ENCODE measurements around the gene SPAG16.
"Not testable (repeated sequence)": the region's sequence is repeated elsewhere in the genome, so short reads cannot be mapped to it uniquely, and the experiment has no call there.

The SPAG16 gene

GRCh38 chr2:213545481-213545880 is 261.2 kb downstream of the SPAG16 start:
- DNase-seq = no peak

GRCh38 chr2:213545964-213546475 is 261.8 kb downstream of the SPAG16 start:
- DNase-seq = no peak

DNA sequence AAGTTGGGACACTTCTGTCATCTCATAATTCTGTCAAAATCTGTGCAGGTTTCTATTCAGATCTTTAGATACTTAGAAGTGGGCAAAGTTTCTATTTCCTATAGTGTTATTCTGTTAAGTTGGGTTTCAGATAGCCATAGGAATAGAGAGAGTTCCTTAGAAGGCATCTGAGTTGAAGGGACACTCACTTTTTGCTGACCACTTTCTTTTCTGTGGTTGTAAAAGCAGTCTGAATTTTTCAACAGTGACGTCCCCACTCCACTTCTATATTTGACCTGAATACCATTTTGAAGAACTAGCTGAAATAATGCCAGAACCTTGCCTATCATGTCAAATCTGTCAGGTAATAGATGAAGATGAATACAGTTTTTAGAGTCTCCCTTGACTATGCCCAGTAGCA is 267.3 kb downstream of the SPAG16 start:
- no peak for DNase-seq

DNA sequence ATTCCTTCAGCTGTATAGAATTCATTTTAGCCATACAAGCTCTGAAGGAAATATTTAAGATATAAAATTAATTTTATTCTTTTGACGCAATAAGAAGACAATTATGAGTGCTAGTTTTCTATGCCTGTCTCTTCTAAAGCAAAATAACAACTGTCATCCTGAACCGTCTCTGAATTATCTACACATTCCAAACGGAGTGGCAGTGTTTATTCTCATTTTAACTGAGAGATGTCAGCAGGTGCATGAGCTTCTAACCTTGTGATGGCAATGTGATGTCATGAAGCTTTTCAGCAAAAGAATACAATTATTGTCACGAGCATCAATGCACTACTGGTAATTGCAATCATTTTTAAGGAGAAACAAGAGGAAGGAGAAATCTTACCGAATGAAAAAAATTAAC is 274.8 kb downstream of the SPAG16 start:
- no peak for DNase-seq

- DNase-seq = no peak
Measured at GRCh38 chr2:213561759-213562158, 277.5 kb downstream of the SPAG16 start.

DNA sequence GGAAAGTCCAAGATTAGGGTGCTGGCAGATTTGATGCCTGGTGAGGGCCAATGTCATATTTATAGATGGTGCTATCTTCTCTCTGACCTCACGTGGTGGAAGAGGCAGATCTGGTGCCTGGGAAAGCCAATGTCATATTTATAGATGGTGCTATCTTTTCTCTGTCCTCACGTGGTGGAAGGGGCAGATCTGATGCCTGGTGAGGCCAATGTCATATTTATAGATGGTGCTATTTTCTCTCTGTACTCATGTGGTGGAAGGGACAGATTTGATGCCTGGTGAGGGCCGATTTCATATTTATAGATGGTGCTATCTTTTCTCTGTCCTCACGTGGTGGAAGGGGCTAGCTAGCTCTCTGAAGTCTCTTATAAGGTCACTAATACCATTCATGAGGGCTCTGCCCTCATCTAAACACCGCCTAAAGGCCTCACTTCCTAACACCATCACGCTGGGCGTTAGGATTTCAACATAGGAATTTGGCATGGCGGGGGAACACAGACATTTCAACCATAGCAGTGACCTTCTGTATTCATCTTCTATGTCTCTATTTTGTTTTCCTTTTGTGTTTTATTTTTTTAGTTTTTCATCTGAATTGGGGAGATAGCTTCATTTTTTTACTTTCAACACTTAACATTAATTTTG is 278.4 kb downstream of the SPAG16 start:
- DNase-seq = no peak

DNA sequence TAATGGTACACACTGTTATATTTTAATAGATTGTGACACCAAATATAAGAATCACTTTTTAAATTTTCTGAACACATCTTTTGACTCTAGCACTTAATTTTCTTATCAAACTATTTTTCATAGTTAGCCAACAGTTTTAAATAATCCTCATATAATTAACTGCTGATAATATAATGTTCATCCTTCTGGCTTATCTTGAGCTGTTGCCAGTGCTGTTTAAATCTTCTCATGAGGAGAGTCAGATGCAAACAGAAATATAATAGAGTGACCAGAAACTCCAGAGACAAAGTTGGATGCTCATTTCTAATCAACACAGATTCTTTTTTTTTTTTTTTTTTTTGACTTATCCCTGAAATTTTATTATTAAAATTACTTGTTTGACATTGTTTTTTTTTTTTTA is 282.6 kb downstream of the SPAG16 start:
- no peak for DNase-seq

DNA sequence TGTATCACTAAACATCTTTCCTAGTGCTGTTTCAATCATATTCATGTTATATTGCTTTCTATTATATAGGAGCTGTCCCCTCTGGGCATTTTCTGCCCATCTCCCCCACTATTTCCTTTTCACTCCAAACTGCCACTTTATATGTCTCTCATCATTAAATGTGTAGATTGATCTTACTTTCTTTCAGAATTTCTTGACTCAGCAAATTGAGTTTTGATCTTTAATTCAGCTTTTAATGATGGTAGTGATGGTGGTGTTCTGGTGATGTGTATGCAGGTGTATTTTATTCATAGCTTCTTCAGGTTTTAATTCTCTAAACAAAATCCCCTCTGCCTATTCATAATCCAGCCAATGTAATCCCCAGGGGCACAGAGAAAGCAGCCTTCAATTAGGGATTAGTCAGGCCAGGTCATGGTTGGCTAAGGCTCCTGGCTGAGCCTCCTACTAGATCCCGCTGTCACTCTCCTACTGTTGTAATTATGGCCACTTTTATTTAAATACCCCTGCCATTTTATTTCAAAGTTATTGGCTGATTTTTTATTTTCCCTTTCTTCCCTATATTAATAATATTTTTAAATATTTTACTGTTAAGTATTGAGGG is 325.4 kb downstream of the SPAG16 start:
- DNase-seq = no peak

DNA sequence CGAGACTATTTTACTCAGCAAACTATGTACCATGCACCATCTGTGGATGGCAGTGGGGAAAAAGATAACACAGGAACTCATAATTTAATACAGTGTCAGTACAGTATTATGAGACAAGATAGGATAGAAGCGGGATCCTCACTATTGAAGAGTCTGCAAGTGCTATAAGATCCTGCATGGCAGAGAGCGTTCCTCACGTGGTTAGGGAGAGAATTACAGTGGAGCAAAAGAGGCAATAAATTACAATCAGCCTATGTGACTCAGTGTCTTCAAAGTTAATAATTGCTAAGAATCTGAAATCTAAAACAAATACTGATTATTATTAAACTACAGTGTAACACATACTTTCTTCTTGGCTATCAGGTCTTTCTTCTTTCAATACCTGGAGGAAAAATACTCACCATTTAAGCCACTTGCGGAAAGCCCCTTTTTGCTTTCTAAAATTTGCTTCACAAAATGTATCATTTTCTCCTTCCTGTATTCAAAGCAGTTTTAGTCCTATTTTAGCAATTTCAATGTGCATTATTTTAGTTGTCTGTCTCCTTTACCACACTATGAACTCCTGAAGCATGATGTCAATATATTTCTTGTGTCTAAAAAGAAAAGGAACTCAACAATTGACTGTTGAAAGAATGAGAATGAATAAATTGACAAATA is 342.9 kb downstream of the SPAG16 start:
- DNase-seq = no peak

- no peak for DNase-seq
Measured at GRCh38 chr2:213627835-213628460, 343.7 kb downstream of the SPAG16 start.

GRCh38 chr2:213640738-213641425 is 356.6 kb downstream of the SPAG16 start:
- DNase-seq = no peak

GRCh38 chr2:213644926-213645325 is 360.7 kb downstream of the SPAG16 start:
- no peak for DNase-seq

DNA sequence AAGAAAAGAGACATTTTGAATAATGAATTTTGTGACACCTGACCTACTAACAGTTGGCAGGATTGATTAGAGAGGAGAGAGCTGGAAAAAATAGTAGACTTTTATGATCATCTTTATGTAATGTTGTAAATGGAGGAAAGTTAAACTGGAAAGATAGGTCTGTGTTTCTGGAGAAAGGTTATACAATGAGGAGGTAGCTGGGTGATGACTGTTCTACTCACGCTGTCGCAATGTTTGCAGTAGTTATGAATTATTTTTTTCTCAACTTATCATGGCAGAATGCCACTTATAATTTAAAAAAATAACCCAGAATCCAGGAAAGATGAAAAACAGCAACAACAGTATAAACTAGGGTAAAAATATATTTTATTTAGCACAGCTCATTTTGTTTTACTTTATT is 364.9 kb downstream of the SPAG16 start:
- DNase-seq = no peak

DNA sequence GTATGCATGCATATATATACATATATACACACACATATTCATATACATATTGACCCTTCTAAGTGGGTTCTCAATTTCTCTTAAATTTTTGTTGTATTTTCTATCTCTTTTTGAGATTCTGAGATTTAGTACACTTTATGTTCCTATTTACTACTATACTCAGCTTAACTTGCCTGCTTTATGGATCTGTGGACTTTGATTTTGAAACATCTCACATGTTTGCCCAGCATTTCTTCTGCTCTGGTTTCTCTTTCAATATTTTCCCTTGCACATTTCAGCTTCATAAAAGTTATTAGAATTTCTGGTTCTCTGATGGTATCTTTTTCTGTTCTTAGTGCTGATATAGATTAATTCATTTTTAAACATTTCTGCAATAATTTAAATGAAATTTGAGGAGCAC is 380.6 kb downstream of the SPAG16 start:
- no peak for DNase-seq

DNA sequence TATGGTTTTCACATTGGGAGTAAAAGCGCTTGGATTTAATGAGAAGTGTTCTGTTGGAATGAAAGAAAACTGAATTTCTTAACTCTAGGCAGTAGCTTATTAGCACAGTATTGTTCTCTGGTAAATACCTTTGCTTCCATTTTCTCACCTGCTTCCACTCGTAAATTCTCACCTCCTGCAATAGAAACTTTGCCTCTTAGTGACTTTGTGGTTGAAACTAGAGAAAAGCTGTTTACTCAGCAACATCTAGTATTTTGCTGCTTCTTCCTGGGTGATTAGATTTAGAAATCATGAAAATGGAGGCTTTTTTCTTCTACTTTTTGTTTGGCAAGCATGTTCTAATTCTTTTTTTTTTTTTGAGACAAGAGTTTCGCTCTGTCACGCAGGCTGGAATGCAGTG is 385.4 kb downstream of the SPAG16 start:
- DNase-seq = no peak

GRCh38 chr2:213678437-213679218 is 394.4 kb downstream of the SPAG16 start:
- DNase-seq = no peak

DNA sequence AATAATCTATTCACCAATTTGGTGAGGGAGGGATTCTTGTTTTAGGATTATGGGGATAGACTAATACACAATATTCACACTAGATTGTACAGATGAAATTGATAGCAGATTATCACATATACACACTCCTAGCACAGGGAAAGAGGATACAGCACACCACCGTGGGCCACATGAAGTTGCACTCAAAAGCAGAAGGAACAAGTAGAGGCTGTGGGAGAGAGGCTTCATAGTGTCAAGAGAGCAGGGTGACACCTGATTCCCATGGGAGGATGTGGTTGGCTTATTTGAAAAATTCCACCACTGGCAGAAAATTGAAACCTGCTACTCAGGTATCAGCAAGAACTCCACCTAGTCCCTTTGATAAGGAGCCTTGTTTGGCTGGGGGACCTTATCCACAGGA is 395.6 kb downstream of the SPAG16 start:
- DNase-seq = no peak

- no peak for DNase-seq
Measured at GRCh38 chr2:213682276-213682675, 398.0 kb downstream of the SPAG16 start.

DNA sequence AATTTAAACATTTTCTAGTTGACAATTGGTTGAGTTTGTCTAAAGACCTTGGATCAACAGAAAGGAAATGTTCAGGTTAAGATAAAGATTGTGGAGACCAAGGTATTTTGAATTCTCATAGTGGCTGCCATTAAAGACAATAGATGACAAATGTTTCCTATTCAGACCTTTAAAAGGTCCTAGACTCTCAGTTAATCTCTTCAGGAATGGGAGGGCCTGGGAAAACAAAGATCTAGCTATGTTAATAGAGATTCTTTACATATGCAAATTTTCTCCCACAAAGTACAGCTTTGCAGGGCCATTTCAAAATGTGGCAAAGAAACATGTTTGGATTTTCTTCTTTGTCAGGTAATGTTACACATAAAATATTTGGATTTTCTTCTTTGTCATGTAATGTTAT is 403.9 kb downstream of the SPAG16 start:
- no peak for DNase-seq

DNA sequence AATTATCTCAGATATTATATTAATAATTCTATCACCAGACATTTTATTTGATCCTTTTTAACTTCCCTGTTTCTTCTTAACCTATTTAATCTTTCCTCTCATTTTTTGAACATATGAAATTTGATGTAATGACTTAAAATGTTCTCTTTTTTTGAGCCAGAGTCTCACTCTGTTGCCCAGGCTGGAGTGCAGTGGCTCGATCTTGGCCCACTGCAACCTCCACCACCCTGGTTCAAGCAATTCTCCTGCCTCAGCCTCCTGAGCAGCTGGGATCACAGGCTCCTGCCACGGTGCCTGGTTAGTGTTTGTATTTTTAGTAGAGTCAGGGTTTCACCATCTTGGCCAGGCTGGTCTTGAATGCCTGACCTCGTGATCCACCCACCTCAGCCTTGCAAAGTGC is 404.6 kb downstream of the SPAG16 start:
- not testable (repeated sequence) for DNase-seq

DNA sequence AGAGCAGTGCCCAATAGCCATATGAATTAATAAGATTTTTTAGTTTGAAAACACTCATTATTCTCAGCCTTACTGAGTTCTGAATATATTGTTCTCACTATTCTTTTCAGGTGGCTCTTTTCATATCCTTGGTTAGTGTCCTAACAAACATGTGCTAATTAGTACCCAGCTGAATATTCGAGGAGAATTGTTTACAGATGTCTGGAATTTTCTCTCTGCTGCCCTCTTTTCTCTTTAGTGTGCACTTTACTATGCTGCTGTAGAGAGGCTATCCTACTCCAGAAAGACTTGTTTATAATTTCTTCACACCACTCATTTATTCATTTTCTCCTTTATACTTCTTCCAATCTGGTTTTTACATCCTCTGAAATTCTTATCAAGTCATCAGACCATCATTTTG is 405.3 kb downstream of the SPAG16 start:
- DNase-seq = no peak

Data from anterior cingulate cortex (tissue), 58 donors.